Eye (tissue), 1 donor: ENCODE data around the gene USP35.

Experiments used
- DNase-seq: peaks from one replicate; pipeline ENCODE4 v3.0.0-alpha.2; 2015

Gene USP35

GRCh38 chr11:78199653-78200015 is 10.9 kb downstream of the USP35 start:
- no peak for DNase-seq

GRCh38 chr11:78200061-78200460 is 11.3 kb downstream of the USP35 start:
- no peak for DNase-seq

- DNase-seq: no peak
These were observed 11.8 kb downstream of the USP35 start for GRCh38 chr11:78200553-78200952.

GRCh38 chr11:78201096-78201818 is 12.5 kb downstream of the USP35 start:
- DNase-seq: no peak

GRCh38 chr11:78202733-78203167 is 14.0 kb downstream of the USP35 start:
- no peak for DNase-seq

GRCh38 chr11:78203184-78203583 is 14.5 kb downstream of the USP35 start:
- DNase-seq: no peak

GRCh38 chr11:78205256-78205655 is 16.5 kb downstream of the USP35 start:
- DNase-seq: no peak

- DNase-seq: no peak
These were observed 17.0 kb downstream of the USP35 start for GRCh38 chr11:78205691-78206090.

- no peak for DNase-seq
These were observed 19.0 kb downstream of the USP35 start for GRCh38 chr11:78207532-78208256.

GRCh38 chr11:78208257-78209165 is 19.8 kb downstream of the USP35 start:
- DNase-seq: no peak

GRCh38 chr11:78209478-78209877 is 20.8 kb downstream of the USP35 start:
- DNase-seq: no peak

- no peak for DNase-seq
These were observed 21.4 kb downstream of the USP35 start for GRCh38 chr11:78210000-78210608.

GRCh38 chr11:78211565-78211964 is 22.8 kb downstream of the USP35 start:
- DNase-seq: no peak

- no peak for DNase-seq
These were observed 24.1 kb downstream of the USP35 start for GRCh38 chr11:78212586-78213371.

- no peak for DNase-seq
These were observed 25.0 kb downstream of the USP35 start for GRCh38 chr11:78213526-78214330.

GRCh38 chr11:78214331-78215194 is 25.8 kb downstream of the USP35 start:
- DNase-seq: no peak

- DNase-seq: no peak
These were observed 27.3 kb downstream of the USP35 start for GRCh38 chr11:78216021-78216420.

GRCh38 chr11:78216571-78217287 is 28.0 kb downstream of the USP35 start:
- no peak for DNase-seq
